WTC11 (cell line): ENCODE data around the gene MCL1.

ENCODE experiments used
- ATF3 ChIP-seq: sonication (generic); formaldehyde crosslinking; conservative IDR thresholded peaks from 2 replicates; pipeline ENCODE4 v1.8.1; 2022; ENCODE audit warnings: mild to moderate bottlenecking, missing genetic modification reagents
- TCF7 ChIP-seq: sonication (generic); formaldehyde crosslinking; IDR thresholded peaks from 2 replicates; pipeline ENCODE4 v1.8.0; 2022; ENCODE audit warnings: mild to moderate bottlenecking, low read depth, missing genetic modification reagents, moderate library complexity
- TF ChIP-seq, protein P1 (sequence below): sonication (generic); formaldehyde crosslinking; IDR thresholded peaks from 2 replicates; pipeline ENCODE4 v1.8.1; 2023; ENCODE audit warnings: mild to moderate bottlenecking, missing genetic modification reagents, moderate library complexity
- TF ChIP-seq, protein P2 (sequence below): sonication (generic); formaldehyde crosslinking; IDR thresholded peaks from 2 replicates; pipeline ENCODE4 v1.8.0; 2022; ENCODE audit warnings: mild to moderate bottlenecking, missing genetic modification reagents

- TF ChIP-seq, protein P1, sequence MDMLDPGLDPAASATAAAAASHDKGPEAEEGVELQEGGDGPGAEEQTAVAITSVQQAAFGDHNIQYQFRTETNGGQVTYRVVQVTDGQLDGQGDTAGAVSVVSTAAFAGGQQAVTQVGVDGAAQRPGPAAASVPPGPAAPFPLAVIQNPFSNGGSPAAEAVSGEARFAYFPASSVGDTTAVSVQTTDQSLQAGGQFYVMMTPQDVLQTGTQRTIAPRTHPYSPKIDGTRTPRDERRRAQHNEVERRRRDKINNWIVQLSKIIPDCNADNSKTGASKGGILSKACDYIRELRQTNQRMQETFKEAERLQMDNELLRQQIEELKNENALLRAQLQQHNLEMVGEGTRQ (CRISPR knock-in tag) = no peak
- TF ChIP-seq TCF7 (CRISPR knock-in tag) = no peak
- TF ChIP-seq, protein P2, sequence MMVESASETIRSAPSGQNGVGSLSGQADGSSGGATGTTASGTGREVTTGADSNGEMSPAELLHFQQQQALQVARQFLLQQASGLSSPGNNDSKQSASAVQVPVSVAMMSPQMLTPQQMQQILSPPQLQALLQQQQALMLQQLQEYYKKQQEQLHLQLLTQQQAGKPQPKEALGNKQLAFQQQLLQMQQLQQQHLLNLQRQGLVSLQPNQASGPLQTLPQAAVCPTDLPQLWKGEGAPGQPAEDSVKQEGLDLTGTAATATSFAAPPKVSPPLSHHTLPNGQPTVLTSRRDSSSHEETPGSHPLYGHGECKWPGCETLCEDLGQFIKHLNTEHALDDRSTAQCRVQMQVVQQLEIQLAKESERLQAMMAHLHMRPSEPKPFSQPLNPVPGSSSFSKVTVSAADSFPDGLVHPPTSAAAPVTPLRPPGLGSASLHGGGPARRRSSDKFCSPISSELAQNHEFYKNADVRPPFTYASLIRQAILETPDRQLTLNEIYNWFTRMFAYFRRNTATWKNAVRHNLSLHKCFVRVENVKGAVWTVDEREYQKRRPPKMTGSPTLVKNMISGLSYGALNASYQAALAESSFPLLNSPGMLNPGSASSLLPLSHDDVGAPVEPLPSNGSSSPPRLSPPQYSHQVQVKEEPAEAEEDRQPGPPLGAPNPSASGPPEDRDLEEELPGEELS (CRISPR knock-in tag) = no peak
- no peak for TF ChIP-seq ATF3 (CRISPR knock-in tag)
Measured at GRCh38 chr1:150548632-150549495, 30.5 kb downstream of the MCL1 start, which contains the start of gene ADAMTSL4.
